EL (cell line): Measurements from ENCODE around the gene THSD7B.

Experiments used
- DNase-seq: peaks from one replicate; pipeline ENCODE4 v3.0.0-alpha.2; 2016

THSD7B gene

DNA sequence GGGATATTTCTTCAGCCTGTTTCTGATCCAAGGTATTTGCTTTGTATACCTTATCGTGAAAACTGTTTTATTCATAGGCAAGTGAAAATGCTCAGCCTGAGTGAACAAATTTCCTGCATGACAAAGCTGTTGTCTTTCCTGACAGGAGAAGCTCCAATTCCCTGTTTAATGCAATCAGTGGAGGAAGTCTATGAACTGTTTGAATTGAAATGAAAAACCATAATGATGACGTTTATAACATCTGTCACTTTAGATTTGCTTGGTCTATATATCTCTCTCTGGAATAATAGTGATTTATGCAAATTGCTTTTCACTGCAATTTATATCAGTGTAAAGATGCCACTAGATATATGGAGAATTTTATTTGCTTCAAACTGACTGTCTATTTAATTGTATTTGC is 959.6 kb downstream of the THSD7B start:
- no peak for DNase-seq
